HG03175 (cell line): ENCODE results near the gene PRRT1B.
A peak's percentile ranks its signal among the peaks of the same experiment; 100 is the strongest.

Experiments
- ATAC-seq: cut with Tn5 transposase; IDR thresholded peaks from one replicate; pipeline ENCODE4 v1.9.1; 2021; ENCODE audit warnings: mild to moderate bottlenecking, moderate library complexity; ENCODE audit not compliant: unreplicated experiment

PRRT1B gene

DNA sequence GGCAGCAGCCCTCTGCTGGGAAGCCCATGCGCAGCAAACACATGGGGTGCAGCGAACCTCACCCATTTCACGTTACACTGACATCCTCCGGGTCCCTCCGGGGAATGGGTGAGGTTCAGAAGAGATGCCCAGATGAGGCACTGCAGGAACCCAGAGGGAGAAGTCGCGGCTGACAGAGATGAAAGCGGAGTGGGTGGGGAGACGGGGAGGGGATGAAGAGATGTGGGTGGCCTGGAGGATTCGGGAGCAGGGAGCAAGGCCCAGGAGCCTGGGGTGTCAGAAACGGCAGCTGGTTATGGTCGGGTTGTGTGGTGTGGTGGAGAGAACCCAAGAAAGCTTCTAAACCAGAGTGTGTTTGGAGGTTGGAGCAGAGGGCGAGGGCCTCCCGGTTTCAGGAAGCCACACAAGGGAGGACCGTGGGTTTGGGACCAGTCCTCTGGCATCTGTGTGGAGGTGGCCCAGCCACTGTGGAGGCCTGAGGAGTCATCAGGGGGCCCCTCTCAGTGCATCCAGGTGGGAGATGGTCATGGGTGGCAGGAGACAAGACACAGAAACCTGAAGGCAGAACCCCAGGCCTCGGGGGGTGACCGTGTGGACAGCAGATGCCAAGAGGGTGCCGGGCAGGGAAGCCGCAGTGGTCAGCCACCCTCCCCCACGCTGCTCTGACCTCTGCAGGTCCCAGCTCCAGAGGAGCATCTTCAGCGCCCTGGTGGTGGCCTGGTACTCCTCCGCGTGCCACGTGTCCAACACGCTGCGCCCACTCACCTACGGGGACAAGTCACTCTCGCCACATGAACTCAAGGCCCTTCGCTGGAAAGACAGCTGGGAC lies 22.9 kb upstream of the PRRT1B start:
- no peak for ATAC-seq

DNA sequence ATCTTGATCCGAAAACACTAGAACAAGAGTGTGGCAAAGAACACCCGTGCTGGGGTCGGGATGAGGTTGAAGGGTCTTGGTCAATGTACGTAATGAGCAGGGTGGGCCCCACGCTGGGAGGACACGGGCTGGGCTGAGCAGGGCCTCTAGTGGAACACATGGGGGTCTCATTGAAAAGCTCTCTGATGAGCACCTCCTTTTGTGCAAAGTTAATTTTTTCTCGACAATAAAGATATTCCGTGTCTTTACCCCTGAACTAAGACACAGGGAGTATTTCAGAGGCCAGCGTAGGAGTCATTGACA lies 22.3 kb upstream of the PRRT1B start:
- ATAC-seq, result no peak

DNA sequence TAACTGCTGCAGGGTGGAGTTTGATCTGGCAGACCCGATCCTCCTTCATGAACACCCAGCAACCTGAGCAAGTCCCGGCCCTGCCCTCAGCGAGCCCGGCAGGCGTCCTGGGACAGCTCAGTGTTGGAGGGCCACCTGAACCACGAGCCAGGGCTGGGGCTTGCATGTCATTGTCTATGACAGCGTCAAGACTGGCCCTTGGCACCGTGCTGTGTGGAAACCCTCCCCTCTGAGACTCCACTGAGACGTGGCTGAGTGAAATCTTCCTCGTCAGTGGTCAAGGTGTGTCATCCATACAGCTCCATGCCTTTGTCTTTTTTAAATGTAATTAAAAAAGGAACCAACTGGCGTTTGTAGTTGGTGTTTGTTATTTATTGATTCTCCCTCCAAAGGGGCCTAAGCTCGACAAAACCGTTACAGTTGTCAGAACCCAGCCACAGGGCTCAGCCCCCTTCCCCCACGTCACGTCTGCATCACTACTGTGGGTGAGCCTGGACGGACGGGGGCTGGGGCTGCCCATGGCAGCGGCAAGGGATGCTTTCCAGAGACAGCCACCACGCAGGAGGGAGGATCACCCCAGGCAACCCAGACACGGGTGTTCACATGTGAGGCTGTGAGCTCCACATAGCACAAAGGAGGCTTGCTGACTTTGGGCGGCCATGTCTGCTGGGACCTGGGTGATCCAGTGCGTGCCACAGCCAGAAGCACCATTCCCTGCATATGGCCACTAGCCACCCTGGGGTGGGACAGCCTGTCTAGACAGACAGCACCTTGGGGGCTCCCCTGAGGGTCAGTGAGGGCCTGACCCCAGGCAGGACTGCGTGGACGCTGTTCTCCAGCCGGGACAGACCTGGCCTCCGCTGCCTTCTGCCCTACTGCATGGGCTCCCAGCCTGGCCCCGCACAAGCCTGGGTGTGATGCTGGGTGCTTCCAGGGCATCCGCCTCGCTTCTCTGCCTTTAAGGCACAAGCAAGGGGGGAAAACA lies 21.6 kb upstream of the PRRT1B start:
- ATAC-seq, result no peak

DNA sequence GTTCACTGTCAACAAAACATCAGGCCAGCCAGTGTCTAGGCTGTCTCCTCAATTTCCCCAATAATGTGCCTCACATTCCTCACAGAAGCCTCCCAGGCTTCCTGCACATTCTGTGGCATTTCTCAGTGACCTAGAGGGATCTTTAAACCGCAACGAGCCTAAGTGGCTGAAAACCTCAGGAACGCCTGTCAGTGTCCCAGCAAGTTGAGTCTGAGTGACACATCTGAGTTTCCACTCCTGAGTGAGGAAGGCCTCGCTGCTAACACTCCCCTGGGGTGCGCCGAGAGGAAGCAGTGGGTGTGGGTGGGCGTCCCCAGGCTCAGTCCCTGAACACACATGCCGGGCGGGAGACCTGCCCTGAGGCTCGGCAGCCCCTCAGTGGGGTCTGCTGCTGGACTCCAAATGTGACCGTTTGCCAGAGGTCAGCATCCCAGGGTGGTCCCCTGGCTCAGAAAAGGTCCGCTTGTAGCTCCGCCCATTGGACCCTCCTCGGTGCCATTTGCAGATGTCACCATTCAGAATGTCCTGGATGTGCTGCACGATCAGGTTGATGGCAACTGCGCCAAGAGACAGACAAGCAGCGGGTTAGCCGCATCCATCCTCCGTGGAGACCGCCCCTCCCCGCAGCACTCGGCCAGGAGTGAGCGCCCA lies 20.5 kb upstream of the PRRT1B start:
- ATAC-seq, result no peak

DNA sequence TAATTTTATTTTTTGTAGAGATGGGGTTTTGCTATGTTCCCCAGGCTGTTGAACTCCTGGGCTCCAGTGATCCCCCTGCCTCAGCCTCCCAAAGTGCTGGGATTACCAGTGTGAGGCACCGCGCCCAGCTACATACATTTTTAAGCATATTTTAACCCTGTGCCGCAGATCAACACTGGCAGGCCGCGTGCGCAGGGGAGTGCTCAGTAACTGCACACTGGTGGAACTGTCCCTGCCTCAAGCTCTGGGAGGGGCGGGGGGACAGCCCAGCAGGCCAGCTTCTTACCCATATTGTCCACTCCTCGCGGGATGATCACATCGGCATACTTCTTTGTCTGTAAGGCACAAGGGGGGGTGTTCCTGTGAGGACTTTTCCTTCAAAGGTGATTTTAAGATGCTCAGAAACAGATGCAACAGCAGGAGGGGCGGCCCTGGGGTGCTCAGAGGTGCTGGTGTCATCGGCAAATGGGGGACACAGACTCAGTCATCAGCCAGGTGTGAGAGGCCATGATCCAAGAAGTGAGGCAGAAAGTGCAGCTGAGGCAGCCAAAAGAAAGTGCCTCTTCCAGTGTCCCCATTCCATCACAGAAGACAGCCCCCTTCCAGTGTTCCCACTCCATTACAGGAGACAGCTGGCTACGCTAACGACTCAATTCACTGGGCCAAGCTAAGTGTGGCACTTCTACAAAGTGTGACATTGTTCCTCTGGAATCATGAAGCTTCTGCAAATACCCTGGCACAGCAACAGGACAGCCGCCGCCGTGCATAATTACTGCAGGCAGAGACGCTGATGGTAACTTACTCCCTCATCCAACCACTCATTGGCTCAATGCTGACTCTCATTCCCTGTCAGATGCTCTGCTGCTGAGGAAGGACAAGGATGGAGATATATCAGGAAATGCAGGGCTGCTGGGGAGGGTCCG lies 19.4 kb upstream of the PRRT1B start:
- ATAC-seq, result no peak

DNA sequence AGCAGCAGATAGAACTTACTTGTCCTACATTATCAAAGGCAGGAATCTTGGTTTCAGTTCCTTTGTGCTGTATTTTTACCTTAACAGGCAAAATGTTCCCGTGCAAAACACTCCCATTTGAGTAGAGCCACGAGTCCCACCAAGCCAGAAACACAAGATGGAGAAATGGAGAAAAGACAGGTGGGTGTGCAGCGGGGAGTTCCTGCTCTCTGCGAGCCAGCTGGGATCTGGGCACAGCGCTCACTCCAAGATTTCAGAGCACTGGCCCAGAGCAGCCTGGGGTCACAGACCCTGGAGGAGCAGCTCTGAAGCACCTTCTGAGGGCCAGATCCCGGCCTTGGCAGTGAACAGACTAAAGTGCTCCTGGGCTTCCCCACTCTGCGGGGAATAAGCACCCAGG lies 17.1 kb upstream of the PRRT1B start:
- no peak for ATAC-seq

DNA sequence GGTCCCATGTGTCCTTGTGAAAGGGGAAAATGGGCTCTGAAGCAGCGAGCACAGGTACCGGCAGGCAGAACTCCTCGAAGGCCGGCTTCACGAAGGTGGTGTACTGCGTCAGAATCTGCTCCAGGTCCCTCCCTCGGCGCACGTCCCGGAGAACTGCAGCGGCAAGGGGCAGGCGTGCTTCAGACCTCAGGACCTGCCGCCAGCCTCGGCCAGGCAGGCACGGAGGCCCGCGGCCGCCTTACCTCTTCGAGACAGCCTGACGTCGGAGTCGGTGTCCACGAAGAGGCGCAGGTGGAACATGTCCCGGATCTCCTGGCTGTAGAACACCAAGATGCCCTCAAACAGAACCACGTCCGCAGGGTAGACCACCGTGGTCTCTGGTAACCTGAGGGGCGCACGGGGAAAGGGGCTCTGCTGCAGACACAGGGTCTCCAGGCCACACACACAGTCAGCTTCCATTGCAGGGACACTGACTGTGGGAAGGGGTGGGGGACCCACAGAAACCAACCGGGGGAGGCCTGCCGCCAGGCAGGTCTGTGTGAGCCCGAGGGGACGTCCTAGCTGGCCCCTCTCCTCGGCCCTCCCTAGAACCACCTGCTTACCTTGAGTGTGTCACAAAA lies 16.3 kb upstream of the PRRT1B start:
- ATAC-seq, result no peak

DNA sequence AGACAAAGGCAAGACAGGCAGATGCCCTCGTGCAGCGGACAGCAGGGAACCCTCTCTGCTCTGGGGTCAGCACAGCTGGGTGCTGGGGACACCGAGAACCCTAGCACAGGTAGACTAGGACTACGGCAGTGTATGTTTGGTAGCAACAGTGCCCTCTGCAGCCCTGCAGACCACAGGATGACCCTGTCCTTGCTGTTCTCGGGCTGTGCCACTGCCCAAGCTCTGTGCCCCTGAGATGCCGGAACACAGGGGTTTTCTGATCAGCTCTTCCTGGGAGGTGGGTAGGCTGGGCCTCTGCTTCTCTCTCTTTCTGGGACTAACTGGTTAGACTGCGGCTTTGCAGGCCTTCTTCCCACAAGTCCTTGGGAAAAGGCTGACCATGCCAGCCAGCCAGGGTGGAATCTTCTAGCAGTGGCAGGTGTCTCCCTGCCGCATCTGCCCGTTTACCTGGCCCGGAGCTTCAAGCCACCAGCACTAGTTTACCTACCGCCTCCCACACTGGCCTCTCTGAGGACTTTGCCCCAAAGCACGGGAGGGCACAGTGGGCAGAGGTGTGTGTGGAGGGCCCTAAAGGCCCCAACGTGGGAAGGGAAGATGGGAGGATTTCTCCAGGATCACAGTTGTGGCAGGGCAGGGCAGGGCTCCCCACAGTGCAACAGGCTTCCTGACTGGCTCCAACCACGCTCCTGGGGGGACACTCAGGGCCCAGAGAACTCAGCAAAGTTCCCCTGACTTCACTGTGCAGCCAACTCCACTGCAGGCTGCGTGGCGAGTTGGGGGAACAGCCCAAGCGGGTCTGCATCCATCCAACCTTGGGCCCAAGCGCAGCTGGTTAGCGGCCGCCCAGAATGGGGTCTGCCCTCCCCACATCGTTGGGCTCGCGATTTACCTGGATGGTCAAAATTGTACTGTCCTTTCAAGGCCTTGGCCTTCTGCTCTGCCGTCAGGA lies 15.5 kb upstream of the PRRT1B start:
- no peak for ATAC-seq

DNA sequence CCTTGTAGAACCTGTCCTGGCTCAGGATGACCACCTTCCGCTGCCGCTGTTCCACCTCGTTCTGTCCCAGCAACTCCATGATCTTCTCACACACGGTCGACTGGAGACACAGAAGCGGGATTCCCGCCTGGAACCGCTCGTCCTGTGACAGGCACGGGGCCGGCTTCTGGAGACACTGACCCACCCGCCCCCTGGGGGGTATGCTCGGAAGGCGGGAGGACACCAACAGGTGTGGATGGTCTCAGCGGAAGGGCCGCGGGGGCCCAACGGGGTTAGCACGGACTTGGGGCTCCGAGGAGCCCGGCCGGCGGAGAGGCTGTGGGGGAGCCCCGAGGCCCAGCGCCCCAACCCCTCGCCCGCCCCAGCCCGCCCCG lies 14.8 kb upstream of the PRRT1B start:
- ATAC-seq, result peak; percentile 31

DNA sequence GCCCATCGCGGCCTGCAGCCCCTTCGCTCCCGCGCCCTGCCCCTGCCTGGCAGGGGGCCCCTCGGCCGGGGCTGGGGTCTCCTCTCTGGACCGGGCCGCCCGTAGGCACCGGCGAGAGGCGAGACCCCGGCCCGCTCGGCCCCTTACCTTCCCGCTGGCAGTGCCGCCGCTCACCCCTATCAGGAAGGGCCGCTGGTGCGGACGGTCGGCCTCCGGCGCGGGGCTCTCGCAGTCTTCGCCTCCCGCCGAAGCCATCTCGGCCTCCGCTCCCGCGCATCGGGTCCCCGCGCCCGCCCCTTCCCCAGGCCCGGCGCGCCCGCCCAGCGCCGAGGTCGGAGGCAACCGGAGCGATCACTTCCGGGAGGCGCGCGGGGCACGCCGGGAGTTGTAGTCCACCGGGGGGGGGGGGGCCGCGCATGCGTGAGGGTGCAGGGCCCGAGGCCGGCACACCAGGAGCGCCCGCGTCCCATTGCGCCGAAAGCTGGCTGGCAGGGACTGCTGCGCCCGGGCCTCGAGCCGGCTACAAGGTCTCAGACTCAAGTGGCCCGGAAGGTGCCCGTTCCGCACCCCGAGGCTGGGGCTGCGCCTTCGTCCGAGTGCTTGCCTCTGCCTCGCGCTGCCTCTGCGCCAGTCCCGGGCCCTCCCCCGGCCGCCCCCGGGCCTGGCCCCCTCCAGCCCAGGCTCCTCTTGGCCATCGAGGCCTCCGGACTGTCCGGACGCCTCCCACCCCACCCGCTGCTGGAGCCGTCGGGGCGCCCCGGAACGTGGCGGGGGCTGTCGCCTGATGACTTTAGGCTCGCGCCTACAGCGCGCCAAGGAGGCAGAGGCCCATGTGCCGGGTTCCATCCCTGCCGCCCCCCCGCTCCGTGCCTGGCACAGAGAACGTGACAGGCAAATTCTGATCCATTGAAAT lies 14.1 kb upstream of the PRRT1B start, which contains the start of gene UCK1:
UCK1 (minus strand) TSS at position 344 of the 913 bp plus-strand sequence; CDS start at position 255, 89 bp downstream.
- peak; percentile 83 for ATAC-seq

DNA sequence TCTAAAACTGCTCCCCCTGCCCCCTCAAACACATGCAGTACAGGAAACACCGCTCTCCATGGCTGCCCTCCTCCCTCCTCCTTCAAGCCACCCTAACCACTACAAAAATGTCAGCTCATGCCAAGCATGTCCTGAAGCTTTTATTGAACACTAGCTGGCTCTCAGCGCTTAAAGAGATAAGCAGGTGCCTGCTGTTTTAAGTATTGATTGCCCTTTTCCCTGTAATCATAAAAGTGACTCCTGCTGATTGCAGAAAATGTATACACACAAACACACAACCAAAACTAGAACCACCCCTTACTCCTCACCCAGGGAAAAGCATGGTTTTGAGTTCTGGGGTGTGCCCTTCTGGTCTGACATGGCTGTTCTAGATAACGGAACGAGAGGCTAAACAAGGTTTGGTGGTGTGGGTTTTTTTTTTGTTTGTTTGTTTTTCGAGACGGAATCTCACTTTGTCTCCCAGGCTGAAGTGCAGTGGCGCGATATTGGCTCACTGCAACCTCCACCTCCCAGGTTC lies 10.5 kb upstream of the PRRT1B start:
- ATAC-seq, result no peak

DNA sequence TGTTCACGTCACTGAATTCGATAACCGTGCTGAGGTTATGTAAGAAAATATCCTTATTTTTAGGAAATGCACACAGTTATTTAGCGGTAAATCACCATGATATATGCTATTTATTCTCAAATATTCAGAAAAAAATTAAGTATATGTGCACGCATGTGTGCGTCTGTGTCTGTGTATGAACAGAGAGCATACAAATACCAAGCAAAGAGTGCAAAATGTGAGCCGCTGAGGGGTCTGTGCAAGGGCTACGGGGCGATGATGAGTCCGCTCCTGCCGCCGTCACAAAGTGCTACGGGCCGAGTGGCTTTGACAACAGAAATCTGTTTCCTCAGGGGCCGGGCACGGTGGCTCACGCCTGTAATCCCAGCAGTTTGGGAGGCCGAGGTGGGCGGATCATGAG lies 7.4 kb upstream of the PRRT1B start:
- no peak for ATAC-seq

DNA sequence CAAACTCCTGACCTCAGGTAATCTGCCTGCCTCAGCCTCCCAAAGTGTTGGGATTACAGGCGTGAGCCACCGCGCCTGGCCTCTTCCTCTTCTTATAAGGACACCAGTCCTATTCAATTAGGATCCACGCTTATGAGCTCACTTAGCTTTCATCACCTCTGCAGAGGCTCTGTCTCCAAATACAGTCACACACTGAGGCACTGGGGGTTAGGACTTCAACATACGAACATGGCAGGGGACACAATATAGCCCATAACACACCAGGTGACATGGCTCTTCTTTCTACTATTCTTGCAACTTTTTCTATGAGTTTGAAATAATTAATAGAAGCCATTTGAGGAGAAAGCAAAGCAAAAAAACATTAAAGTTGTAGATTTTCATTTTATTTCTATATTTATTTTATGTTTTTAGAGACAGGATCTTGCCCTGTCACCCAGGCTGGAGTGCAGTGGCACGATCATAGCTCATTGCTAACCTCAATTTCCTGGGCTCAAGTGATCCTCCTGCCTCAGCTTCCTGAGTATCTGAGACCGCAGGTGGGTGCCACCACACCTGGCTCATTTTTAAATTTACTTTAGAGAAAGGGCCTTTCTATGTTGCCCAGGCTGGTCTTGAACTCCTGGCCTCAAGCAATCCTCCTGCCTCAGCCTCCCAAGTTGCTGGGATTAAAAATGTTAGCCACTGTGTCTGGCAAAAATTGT lies 6.0 kb upstream of the PRRT1B start:
- no peak for ATAC-seq

DNA sequence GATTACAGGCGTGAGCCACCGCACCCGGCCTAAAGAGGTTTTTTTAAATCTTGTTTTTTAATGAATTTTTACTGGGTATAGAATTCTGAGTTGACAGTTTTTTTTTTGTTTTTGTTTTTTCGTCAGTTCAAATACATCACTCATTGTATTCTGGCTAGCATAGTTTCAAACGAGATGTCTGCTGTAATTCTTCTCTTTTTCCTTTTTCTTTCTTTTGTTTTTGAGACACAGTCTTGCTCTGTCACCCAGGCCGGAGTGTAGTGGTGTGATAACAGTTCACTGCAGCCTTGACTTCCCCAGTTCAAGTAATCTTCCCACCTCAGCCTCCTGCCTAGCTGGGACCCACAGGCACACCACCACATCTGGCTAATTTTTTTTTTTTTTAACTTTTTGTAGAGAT lies 2.2 kb upstream of the PRRT1B start:
- ATAC-seq, result no peak

DNA sequence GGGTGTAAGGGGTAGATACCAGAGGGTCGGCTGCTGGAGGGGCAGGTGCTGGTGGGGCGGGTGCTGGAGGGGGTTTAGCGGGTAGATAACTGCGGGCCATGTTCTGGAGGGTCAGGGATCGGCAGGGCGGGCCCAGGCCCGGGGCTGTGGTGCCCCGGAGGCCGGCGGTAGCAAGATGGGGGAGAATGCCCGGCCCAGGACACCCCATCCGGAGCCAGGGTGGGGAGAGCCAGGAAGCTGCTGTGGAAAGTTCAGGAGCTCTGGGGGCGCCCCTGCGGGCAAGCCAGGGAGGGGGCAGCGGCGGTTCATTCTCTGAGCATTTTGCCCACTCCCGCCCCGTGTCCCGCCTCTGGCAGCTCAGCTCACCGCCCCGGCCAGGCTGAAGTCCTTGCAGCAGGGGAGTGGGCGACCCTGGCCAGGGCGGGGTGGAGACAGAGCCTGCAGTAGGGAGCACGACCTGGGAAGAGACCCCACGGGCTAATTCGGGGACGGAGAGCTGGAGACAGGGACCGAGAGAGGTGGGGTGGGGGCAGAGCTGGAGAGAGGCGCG lies 538 bp downstream of the PRRT1B start:
- ATAC-seq, result no peak

DNA sequence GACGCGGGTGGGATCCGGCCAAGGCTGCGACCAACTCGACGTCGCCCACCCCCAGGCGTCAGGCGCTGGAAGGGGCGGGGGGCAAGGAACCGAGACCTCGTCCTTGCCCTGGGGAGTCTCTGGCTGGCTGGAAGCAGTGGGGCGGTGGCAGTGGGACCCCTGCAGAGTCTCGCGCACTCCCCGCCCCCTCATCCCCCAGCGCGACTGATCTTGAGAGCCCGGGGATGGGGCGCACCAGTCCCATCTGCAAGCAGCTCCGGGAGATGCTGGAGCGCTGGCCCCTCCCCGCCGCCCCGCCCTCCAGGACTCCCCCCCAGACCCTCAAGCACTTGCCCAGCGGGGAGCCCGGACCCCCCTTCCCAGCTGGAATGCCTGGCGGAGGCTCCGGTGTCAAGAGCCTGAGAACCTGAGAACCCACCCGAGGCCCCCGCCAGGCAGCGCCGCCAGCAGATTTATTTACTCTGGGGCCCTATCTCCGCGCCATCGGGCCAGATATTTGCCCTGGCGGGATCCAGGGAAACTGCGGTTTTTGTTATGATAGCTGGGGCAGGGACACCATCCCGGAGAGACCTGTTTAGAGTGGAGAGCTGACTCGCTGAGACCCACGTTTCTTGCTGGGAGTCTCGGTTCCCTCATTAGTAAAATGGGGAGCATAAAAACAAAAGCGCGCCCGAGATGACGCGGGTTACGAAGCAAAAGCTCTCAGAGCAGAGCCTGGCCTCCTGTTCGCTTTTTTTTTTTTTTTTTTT lies 1.2 kb downstream of the PRRT1B start:
- ATAC-seq, result no peak
